Immature natural killer cell (primary cell): Measurements from ENCODE around the gene KDM8. TPM values are rescaled to one million over a fixed set of nuclear protein-coding genes. Genes with fewer than 3 reads are reported as not detected.

Source experiments
- DNase-seq, 3 donors: peaks; one replicate each; pipeline ENCODE4 v3.0.0; 2022; ENCODE audit warnings: mixed read lengths in 1 of 3
- H3K27ac Mint-ChIP-seq, 6 donors: one replicate each; pipeline ENCODE4 v1.8.0; 2020; ENCODE audit warnings: mixed read lengths in 6 of 6, mild to moderate bottlenecking in 5 of 6, inconsistent platforms in 4 of 6, moderate library complexity in 3 of 6
- H3K27me3 Mint-ChIP-seq, 3 donors: one replicate each; pipeline ENCODE4 v1.8.0; 2020 to 2021; ENCODE audit warnings: low read depth in 3 of 3, mild to moderate bottlenecking in 3 of 3, mixed read lengths in 3 of 3, moderate library complexity in 3 of 3, inconsistent platforms in 1 of 3
- H3K36me3 Mint-ChIP-seq, 3 donors: one replicate each; pipeline ENCODE4 v1.8.0; 2020; ENCODE audit warnings: mixed read lengths in 3 of 3, inconsistent platforms in 2 of 3, mild to moderate bottlenecking in 2 of 3
- H3K4me1 Mint-ChIP-seq, 2 donors: one replicate each; pipeline ENCODE4 v1.8.0; 2020; ENCODE audit warnings: inconsistent platforms in 2 of 2, mild to moderate bottlenecking in 2 of 2, mixed read lengths in 2 of 2, moderate library complexity in 1 of 2
- H3K4me3 Mint-ChIP-seq, 5 donors: one replicate each; pipeline ENCODE4 v1.8.0; 2020; ENCODE audit warnings: mild to moderate bottlenecking in 5 of 5, mixed read lengths in 5 of 5, inconsistent platforms in 3 of 5, moderate library complexity in 3 of 5
- H3K9me3 Mint-ChIP-seq, 6 donors: one replicate each; pipeline ENCODE4 v1.8.0; 2020; ENCODE audit warnings: mild to moderate bottlenecking in 6 of 6, mixed read lengths in 6 of 6, inconsistent platforms in 4 of 6, moderate library complexity in 3 of 6
- polyA plus RNA-seq, 3 donors: library from polyadenylated mRNA; unstranded; fragments of 300-500 nt; fragmentation: Illumina TruSeq; gene quantifications; one replicate each; pipeline ENCODE4 v1.2.3, GENCODE V29; 2021

KDM8 gene
- polyA plus RNA-seq, 3 donors from 2014 or later, result 4.3 to 6.2 (median 5.1) TPM

DNA sequence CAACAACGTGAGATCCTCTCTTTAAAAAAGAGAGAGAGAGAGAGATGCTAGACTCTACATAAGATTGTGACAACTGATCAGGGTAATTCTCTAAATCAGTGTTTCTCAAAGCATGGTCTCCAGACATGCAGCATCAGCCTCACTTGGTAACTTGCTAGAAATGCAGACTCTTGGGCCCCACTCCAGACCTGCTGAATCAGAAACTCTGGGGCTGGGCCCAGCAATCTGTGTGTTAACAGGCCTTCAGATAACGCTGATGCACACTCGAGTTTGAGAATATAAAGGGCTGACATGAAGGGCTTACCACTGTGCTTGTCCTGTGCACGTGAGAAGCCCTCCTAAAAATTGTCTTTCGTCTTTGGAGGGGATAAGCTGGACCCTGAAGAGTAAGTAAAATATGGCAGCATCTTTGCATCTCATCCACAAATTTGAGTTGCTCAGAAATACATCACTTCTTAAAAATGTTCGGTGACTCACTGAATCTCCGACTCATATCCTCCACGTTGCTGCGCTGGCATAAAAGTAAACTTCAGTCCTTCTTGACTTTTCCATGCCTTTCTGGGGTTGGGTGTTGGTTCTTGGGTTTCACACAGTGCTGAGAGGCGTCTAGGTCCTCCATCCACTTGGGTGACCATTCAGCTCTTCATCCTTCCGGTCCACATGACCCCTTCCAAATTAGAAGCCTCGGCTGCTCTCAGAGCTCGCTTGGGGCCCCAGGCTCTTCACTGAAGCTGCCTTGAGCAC, 26.1 kb upstream of the KDM8 start:
- H3K27ac Mint-ChIP-seq, result peak overlapping the region in 3 of 6 donors; percentile 40 to 67 (median 66)
- no peaks in the 10 kb centered on the region for H3K9me3 Mint-ChIP-seq
- DNase-seq, result no peak
- H3K4me3 Mint-ChIP-seq, result no peak overlapping the region
- no peaks in the 10 kb centered on the region for H3K36me3 Mint-ChIP-seq
- peaks cover 0 to 5% (median 4%) of the 10 kb centered on the region in 3 donors for H3K27me3 Mint-ChIP-seq
- peaks cover 21 to 27% of the 10 kb centered on the region in 2 donors for H3K4me1 Mint-ChIP-seq

- H3K36me3 Mint-ChIP-seq, result no peaks in the 10 kb centered on the region
Observed at GRCh38 chr16:27179500-27180072, 23.7 kb upstream of the KDM8 start.

DNA sequence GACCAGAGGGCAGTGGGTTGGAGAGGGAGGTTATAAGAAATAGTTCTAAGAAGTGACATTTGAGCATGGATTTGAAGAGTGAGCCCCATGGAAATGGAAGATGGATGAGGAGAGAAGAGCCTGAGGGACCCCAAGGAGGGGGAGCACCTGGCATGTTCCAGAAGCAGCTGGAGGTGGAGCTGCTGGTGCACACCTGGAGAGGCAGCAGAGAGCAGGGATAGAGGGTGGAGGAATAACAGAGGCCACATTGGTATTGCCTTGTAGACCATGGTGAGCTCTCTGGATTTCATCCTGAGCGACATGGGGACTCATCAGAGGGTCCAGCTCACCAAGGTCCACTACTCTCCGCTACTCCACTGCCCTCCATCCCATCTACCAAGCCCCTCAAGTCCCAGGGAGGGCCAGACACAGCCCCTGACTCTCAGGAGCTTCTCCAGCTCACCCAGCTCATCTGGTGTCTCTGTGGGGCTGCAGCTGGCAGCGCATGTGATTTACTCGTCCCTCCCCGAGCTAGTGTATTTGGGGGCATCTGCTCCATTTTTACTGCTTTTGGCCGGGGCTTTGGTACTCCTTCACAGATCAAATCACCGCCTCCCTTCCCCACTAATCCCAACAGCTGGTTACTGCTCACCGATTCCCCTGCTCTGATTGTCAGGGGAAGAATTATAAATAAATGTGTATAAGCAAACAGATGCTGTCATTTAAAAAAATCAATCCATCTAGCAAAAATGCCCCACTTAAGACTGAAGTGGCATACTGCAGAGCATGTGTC, 22.1 kb upstream of the KDM8 start:
- peaks cover 0 to 6% (median 0%) of the 10 kb centered on the region in 3 donors for H3K27me3 Mint-ChIP-seq

More at GRCh38 chr16:27179500-27180072, 23.7 kb upstream of the KDM8 start:
- Mint-ChIP-seq H3K27ac (peak overlapping the region; percentile 0 to 73 (median 40)), H3K9me3 (no peaks in the 10 kb centered on the region), H3K4me3 (peak overlapping the region in 2 of 5 donors; percentile 1 to 14), H3K4me1 (peaks cover 12 to 13% of the 10 kb centered on the region in 2 donors), H3K27me3 (peaks cover 0 to 6% (median 0%) of the 10 kb centered on the region in 3 donors)
- DNase-seq, result peak; percentile 75 to 82 (median 78)

GRCh38 chr16:27182906-27183405, 20.4 kb upstream of the KDM8 start:
- Mint-ChIP-seq H3K4me1 (peaks cover 11 to 12% of the 10 kb centered on the region in 2 donors), H3K4me3 (no peak overlapping the region), H3K27ac (peak overlapping the region in 1 of 6 donors; percentile 6), H3K27me3 (peaks cover 1 to 5% (median 2%) of the 10 kb centered on the region in 3 donors), H3K9me3 (no peaks in the 10 kb centered on the region), H3K36me3 (no peaks in the 10 kb centered on the region)
- DNase-seq, result no peak

More for the DNA sequence above, 22.1 kb upstream of the KDM8 start:
- H3K9me3 Mint-ChIP-seq, result no peaks in the 10 kb centered on the region
- DNase-seq, result no peak
- no peaks in the 10 kb centered on the region for H3K36me3 Mint-ChIP-seq
- H3K27ac Mint-ChIP-seq, result peak overlapping the region in 1 of 6 donors; percentile 51
- H3K4me1 Mint-ChIP-seq, result peaks cover 11 to 12% of the 10 kb centered on the region in 2 donors
- no peak overlapping the region for H3K4me3 Mint-ChIP-seq

GRCh38 chr16:27185776-27186130, 17.6 kb upstream of the KDM8 start:
- DNase-seq, result no peak
- Mint-ChIP-seq H3K27me3 (peaks cover 1 to 5% (median 2%) of the 10 kb centered on the region in 3 donors), H3K36me3 (peaks cover 0 to 4% (median 0%) of the 10 kb centered on the region in 3 donors), H3K4me3 (no peak overlapping the region), H3K9me3 (no peaks in the 10 kb centered on the region), H3K4me1 (no peaks in the 10 kb centered on the region), H3K27ac (no peak overlapping the region)

GRCh38 chr16:27188633-27189032, 14.7 kb upstream of the KDM8 start:
- no peak for DNase-seq

DNA sequence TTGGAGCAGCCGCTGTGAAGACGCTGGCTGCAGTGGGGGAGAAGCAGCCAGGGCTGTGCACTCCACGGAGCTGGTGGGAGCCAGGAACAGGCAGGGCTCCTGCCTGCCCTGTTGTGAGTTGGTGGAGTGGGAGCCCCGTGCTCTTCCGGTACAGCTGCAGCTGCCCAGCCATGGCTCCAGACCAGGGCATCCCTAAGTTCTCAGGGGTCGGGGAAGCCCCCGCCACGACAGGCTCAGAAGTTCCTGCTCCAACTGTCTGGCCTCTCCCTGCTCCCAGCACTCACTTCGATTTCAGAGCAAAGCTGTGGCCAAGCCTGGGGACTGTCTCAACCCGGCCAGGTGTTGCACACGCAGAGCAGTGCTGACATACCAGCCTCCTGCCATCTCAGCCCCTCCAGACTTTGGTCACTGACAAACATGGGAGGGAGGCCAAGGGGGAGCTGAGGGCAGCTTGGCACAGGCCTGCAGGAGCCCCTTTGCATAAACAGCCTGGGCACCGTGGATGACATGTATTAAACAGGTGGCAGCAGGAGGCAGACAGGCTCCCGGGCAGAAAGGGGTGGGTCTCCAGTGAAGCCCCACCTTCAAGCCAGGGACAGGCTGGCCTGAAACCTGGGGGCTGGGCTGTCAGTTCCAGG, 13.9 kb upstream of the KDM8 start:
- Mint-ChIP-seq H3K27ac (no peak overlapping the region), H3K9me3 (no peaks in the 10 kb centered on the region), H3K36me3 (peaks cover 0 to 4% (median 0%) of the 10 kb centered on the region in 3 donors), H3K27me3 (peaks cover 1 to 2% (median 1%) of the 10 kb centered on the region in 3 donors), H3K4me3 (no peak overlapping the region), H3K4me1 (no peaks in the 10 kb centered on the region)
- no peak for DNase-seq

More at GRCh38 chr16:27188633-27189032, 14.7 kb upstream of the KDM8 start:
- peaks cover 0 to 4% (median 0%) of the 10 kb centered on the region in 3 donors for H3K36me3 Mint-ChIP-seq
- H3K4me1 Mint-ChIP-seq, result no peaks in the 10 kb centered on the region
- no peak overlapping the region for H3K4me3 Mint-ChIP-seq
- no peaks in the 10 kb centered on the region for H3K9me3 Mint-ChIP-seq
- H3K27me3 Mint-ChIP-seq, result peaks cover 1 to 3% (median 2%) of the 10 kb centered on the region in 3 donors
- no peak overlapping the region for H3K27ac Mint-ChIP-seq

DNA sequence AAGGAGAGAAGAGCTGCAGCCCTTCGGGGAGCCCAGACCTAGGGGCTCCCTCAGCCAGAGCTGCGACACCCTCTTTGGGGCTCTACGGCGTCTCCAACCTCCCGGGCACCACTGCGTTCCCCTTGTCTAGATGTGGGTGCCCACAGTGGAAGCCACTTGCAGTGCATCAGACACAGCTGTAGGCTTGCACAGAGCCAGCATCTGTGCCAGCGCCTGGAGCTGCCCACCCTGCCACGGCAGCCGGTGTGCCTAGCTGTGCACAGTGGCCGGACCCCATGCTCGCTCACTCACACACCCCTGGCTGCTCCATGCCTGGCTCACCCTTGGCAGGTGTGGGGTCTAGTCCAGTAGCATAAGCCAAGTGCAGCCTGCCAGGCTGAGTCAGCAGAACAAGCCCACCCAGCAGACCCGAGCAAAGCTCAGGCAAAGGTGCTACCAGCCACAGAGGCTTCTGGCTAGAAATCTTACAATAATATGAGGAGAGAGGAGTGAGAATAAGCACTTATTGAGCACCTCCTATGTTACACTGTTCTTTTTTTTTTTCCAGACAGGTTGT, 12.9 kb upstream of the KDM8 start:
- Mint-ChIP-seq H3K27ac (no peak overlapping the region), H3K36me3 (peaks cover 0 to 4% (median 2%) of the 10 kb centered on the region in 3 donors), H3K4me3 (no peak overlapping the region), H3K4me1 (no peaks in the 10 kb centered on the region), H3K9me3 (no peaks in the 10 kb centered on the region), H3K27me3 (peaks cover 0 to 2% (median 1%) of the 10 kb centered on the region in 3 donors)
- DNase-seq, result no peak

DNA sequence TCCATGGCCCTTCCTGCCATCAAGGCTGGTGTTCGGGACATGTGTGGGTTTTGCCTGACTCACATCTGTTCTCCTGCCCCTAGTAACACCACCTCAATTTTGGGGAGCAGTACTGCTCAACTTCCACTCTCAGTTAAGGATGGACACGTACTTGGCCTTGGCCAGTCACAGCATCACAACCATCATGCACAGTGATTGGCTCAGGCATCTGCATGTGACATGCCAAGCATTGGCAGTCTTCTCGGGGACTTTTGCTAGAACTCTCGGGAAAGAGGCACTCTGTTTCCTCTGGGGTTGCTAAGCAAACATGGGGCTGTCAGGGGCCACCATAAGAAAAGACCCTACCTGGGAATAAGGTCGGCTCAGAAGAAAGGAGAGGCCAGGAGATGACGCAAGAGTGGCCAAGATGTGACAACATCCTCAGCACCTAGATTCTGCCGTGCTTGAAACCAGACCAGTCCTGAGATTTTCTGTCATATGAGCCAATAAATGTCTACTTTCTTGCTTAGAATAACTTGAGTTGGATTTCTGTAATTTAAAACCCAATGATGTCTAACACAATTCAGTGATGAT, 11.9 kb upstream of the KDM8 start:
- Mint-ChIP-seq H3K27me3 (peaks cover 0 to 4% (median 1%) of the 10 kb centered on the region in 3 donors), H3K4me3 (no peak overlapping the region), H3K27ac (no peak overlapping the region), H3K9me3 (no peaks in the 10 kb centered on the region), H3K4me1 (peaks cover 0 to 5% of the 10 kb centered on the region in 2 donors), H3K36me3 (peaks cover 0 to 4% (median 3%) of the 10 kb centered on the region in 3 donors)
- no peak for DNase-seq

GRCh38 chr16:27193300-27193990, 9.9 kb upstream of the KDM8 start:
- Mint-ChIP-seq H3K27me3 (peaks cover 0 to 2% (median 2%) of the 10 kb centered on the region in 3 donors), H3K27ac (no peak overlapping the region), H3K9me3 (no peaks in the 10 kb centered on the region), H3K4me1 (peaks cover 5 to 8% of the 10 kb centered on the region in 2 donors), H3K4me3 (no peak overlapping the region), H3K36me3 (peaks cover 0 to 4% (median 3%) of the 10 kb centered on the region in 3 donors)
- no peak for DNase-seq

GRCh38 chr16:27195076-27195741, 8.1 kb upstream of the KDM8 start:
- H3K27ac Mint-ChIP-seq, result no peak overlapping the region
- H3K9me3 Mint-ChIP-seq, result no peaks in the 10 kb centered on the region
- no peak overlapping the region for H3K4me3 Mint-ChIP-seq
- no peak for DNase-seq
- H3K4me1 Mint-ChIP-seq, result peaks cover 22 to 25% of the 10 kb centered on the region in 2 donors
- H3K27me3 Mint-ChIP-seq, result peaks cover 0 to 2% (median 2%) of the 10 kb centered on the region in 3 donors
- peaks cover 0 to 3% (median 0%) of the 10 kb centered on the region in 3 donors for H3K36me3 Mint-ChIP-seq
